ENCODE results near the gene OR2M7.
"Not testable (repeated sequence)": the region's sequence is repeated elsewhere in the genome, so short reads cannot be mapped to it uniquely, and the experiment has no call there.

The OR2M7 gene

GRCh38 chr1:248324468-248324867, at the start of gene OR2M7:
Gene OR2M7, minus strand, starts transcription at chr1:248324568. Its CDS starts 0 bp downstream, at chr1:248324568.
- in situ Hi-C loops (cut with MboI; ENCODE audit: low sequenced_read_pairs) = no loop called here

- in situ Hi-C loops (cut with MboI; ENCODE audit: low sequenced_read_pairs) = no loop called here
Observed at GRCh38 chr1:248373761-248374160, 49.4 kb upstream of the OR2M7 start.

GRCh38 chr1:248372394-248372793, 48.0 kb upstream of the OR2M7 start:
- in situ Hi-C loops (cut with MboI; ENCODE audit: low sequenced_read_pairs) = no loop called here

GRCh38 chr1:248366609-248367008, 42.2 kb upstream of the OR2M7 start:
- in situ Hi-C loops (cut with MboI; ENCODE audit: low sequenced_read_pairs) = no loop called here

GRCh38 chr1:248361121-248361715, 36.9 kb upstream of the OR2M7 start, which contains the start of gene OR2T4:
Gene OR2T4, plus strand, starts transcription at chr1:248361665. Its CDS starts 0 bp downstream, at chr1:248361665.
- in situ Hi-C loops (cut with MboI; ENCODE audit: low sequenced_read_pairs) = no loop called here

GRCh38 chr1:248359415-248359814, 35.0 kb upstream of the OR2M7 start:
- in situ Hi-C loops (cut with MboI; ENCODE audit: low sequenced_read_pairs) = no loop called here

- in situ Hi-C loops (cut with MboI; ENCODE audit: low sequenced_read_pairs) = no loop called here
Observed at GRCh38 chr1:248348475-248348874, 24.1 kb upstream of the OR2M7 start, which contains the start of gene OR14C36. Gene OR14C36, plus strand, starts transcription at chr1:248348775. Its CDS starts 0 bp downstream, at chr1:248348775.

- in situ Hi-C loops (cut with MboI; ENCODE audit: low sequenced_read_pairs) = no loop called here
Observed at GRCh38 chr1:248343451-248343850, 19.1 kb upstream of the OR2M7 start.

GRCh38 chr1:248316796-248317195, 7.6 kb downstream of the OR2M7 start:
- in situ Hi-C loops (cut with MboI; ENCODE audit: low sequenced_read_pairs) = no loop called here

GRCh38 chr1:248306740-248307139, 17.6 kb downstream of the OR2M7 start:
- in situ Hi-C loops (cut with MboI; ENCODE audit: low sequenced_read_pairs) = not testable (repeated sequence)

- in situ Hi-C loops (cut with MboI; ENCODE audit: low sequenced_read_pairs) = no loop called here
Observed at GRCh38 chr1:248306103-248306502, 18.3 kb downstream of the OR2M7 start.

GRCh38 chr1:248305672-248306071, 18.7 kb downstream of the OR2M7 start:
- in situ Hi-C loops (cut with MboI; ENCODE audit: low sequenced_read_pairs) = not testable (repeated sequence)

GRCh38 chr1:248303324-248303723, 21.0 kb downstream of the OR2M7 start, which contains the start of gene OR2T12:
Gene OR2T12, minus strand, starts transcription at chr1:248303424. Its CDS starts 7,846 bp downstream, at chr1:248295578.
- in situ Hi-C loops (cut with MboI; ENCODE audit: low sequenced_read_pairs) = no loop called here

GRCh38 chr1:248288391-248288790, 36.0 kb downstream of the OR2M7 start:
- in situ Hi-C loops (cut with MboI; ENCODE audit: low sequenced_read_pairs) = no loop called here

- in situ Hi-C loops (cut with MboI; ENCODE audit: low sequenced_read_pairs) = no loop called here
Observed at GRCh38 chr1:248277876-248278275, 46.5 kb downstream of the OR2M7 start, which contains the start of gene OR2T33. Gene OR2T33, minus strand, starts transcription at chr1:248277976. Its CDS starts 4,162 bp downstream, at chr1:248273814.

Measured in hTERT RPE-1 (cell line).